HCT116 (cell line): ENCODE results near the gene OR2AG1. TPM values are rescaled to one million over a fixed set of nuclear protein-coding genes. Genes with fewer than 3 reads are reported as not detected.
A peak's percentile ranks its signal among the peaks of the same experiment; 100 is the strongest.

Source experiments
- ATAC-seq: fragments of 200-7000 bp; cut with Tn5 transposase; 2 replicates; pipeline ENCODE4 v1.9.1; 2020; ENCODE audit warnings: mild to moderate bottlenecking, moderate library complexity
- BruUV-seq: library from RNA; stranded (reverse); fragments of 400-500 nt; replicated peaks from 2 replicates; lab custom pipeline; 2021; lab: Mats Ljungman, UMichigan
- CTCF ChIA-PET: fragments of 300-600 bp; sonication (Branson Sonifier 250); formaldehyde crosslinking; loops from one replicate; lab custom pipeline; 2021; ENCODE audit warnings: antibody characterized with exemption; lab: Charles Lee
- POLR2A ChIA-PET: fragments of 300-600, 350-600 bp; sonication (Branson Sonifier 250); formaldehyde crosslinking; loops from one replicate; lab custom pipeline; 2021; ENCODE audit warnings: antibody characterized with exemption; lab: Charles Lee
- RAD21 ChIA-PET, 2 experiments: fragments of 300-600 bp; sonication (Branson Sonifier 250); formaldehyde crosslinking; loops; one replicate each; lab custom pipeline; 2023; ENCODE audit warnings: low total read pairs in 2 of 2; ENCODE audit not compliant: uncharacterized antibody in 2 of 2, unreplicated experiment in 2 of 2, low non-redundant PET in 1 of 2; lab: Charles Lee
- DNase-seq: peaks from one replicate; pipeline ENCODE4 v3.0.0-alpha.2; 2010; ENCODE audit warnings: low read depth, low spot score
- H2AFZ ChIP-seq: fragments of 200-600 bp; shearing (Covaris generic), sonication (generic); 2 replicates; pipeline ENCODE4 v1.6.1; 2017; ENCODE audit warnings: low read depth, mixed run types, mixed read lengths, antibody characterized with exemption, low read length; ENCODE audit not compliant: poor library complexity, severe bottlenecking
- H3K27ac ChIP-seq: 2 replicates; pipeline ENCODE4 v1.5.1; 2012; ENCODE audit warnings: low read depth, low read length
- H3K27me3 ChIP-seq: fragments of 200-600 bp; sonication (generic); 2 replicates; pipeline ENCODE4 v1.6.1; 2016; ENCODE audit warnings: mixed run types, low read length, mixed read lengths; ENCODE audit not compliant: insufficient read depth
- H3K36me3 ChIP-seq, 2 experiments: fragments of 200-500 bp in 1 of 2; fragments of 200-600 bp in 1 of 2; sonication (Bioruptor generic) in 1 of 2; sonication (generic) in 1 of 2; 2 replicates each; pipeline versions ENCODE4 v1.5.1 to v1.6.1; 2014 to 2016; ENCODE audit warnings: low read length in 2 of 2, inconsistent platforms in 1 of 2, mixed read lengths in 1 of 2, mixed run types in 1 of 2; ENCODE audit not compliant: insufficient read depth in 2 of 2, control insufficient read depth in 1 of 2
- H3K4me1 ChIP-seq, 2 experiments: fragments of 200-600 bp in 1 of 2; sonication (generic) in 1 of 2; 2 replicates each; pipeline versions ENCODE4 v1.5.1 to v1.6.1; 2012 to 2017; ENCODE audit warnings: low read length in 2 of 2, inconsistent platforms in 1 of 2, mild to moderate bottlenecking in 1 of 2, mixed read lengths in 1 of 2, mixed run types in 1 of 2, moderate library complexity in 1 of 2; ENCODE audit not compliant: insufficient read depth in 2 of 2, control insufficient read depth in 1 of 2
- H3K4me2 ChIP-seq: fragments of 200-600 bp; sonication (generic); 2 replicates; pipeline ENCODE4 v1.6.1; 2017; ENCODE audit warnings: mixed run types, low read length, mixed read lengths
- H3K4me3 ChIP-seq, 2 experiments: fragments of 200-600 bp in 1 of 2; sonication (generic) in 1 of 2; replicated peaks in 1 of 2; 2 replicates each; pipeline ENCODE4 v1.5.1; 2011 to 2016; ENCODE audit warnings: low read length in 2 of 2, control low read depth in 1 of 2, low read depth in 1 of 2, mild to moderate bottlenecking in 1 of 2, mixed read lengths in 1 of 2, mixed run types in 1 of 2
- H3K79me2 ChIP-seq: fragments of 200-600 bp; sonication (generic); 2 replicates; pipeline ENCODE4 v1.6.1; 2017; ENCODE audit warnings: mild to moderate bottlenecking, mixed run types, low read length, moderate library complexity, mixed read lengths; ENCODE audit not compliant: insufficient read depth
- H3K9ac ChIP-seq: fragments of 200-600 bp; sonication (generic); 2 replicates; pipeline ENCODE4 v1.6.1; 2016; ENCODE audit warnings: low read length, mixed read lengths
- H3K9me2 ChIP-seq: fragments of 200-600 bp; sonication (generic), shearing (Covaris generic); 2 replicates; pipeline ENCODE4 v1.6.1; 2017; ENCODE audit warnings: mixed run types, mild to moderate bottlenecking, moderate library complexity; ENCODE audit not compliant: insufficient read depth
- H3K9me3 ChIP-seq, 2 experiments: fragments of 200-500 bp in 1 of 2; fragments of 200-600 bp in 1 of 2; sonication (Bioruptor generic) in 1 of 2; sonication (generic) in 1 of 2; 2 replicates each; pipeline ENCODE4 v1.6.1; 2014 to 2017; ENCODE audit warnings: low read length in 2 of 2, mixed read lengths in 2 of 2, inconsistent platforms in 1 of 2, low read depth in 1 of 2, mild to moderate bottlenecking in 1 of 2, mixed run types in 1 of 2, moderate library complexity in 1 of 2; ENCODE audit not compliant: control insufficient read depth in 1 of 2, insufficient read depth in 1 of 2
- H4K20me1 ChIP-seq: fragments of 200-600 bp; sonication (generic), shearing (Covaris generic); 2 replicates; pipeline ENCODE4 v1.6.1; 2017; ENCODE audit warnings: mixed run types, mild to moderate bottlenecking, moderate library complexity; ENCODE audit not compliant: insufficient read depth
- CBX3 ChIP-seq: IDR thresholded peaks from 2 replicates; pipeline ENCODE4 v1.6.1; 2012; ENCODE audit warnings: low read depth
- CEBPB ChIP-seq: IDR thresholded peaks from 2 replicates; pipeline ENCODE4 v1.6.1; 2012; ENCODE audit warnings: low read depth
- ELF1 ChIP-seq: IDR thresholded peaks from 2 replicates; pipeline ENCODE4 v1.6.1; 2012; ENCODE audit warnings: low read depth, borderline replicate concordance
- EZH2 ChIP-seq: fragments of 200-600 bp; sonication (generic); IDR thresholded peaks from 2 replicates; pipeline ENCODE4 v1.6.1; 2017; ENCODE audit warnings: antibody characterized with exemption, mixed run types
- JUND ChIP-seq: IDR thresholded peaks from 2 replicates; pipeline ENCODE4 v1.6.1; 2012
- SRF ChIP-seq: IDR thresholded peaks from 2 replicates; pipeline ENCODE4 v1.6.1; 2012; ENCODE audit warnings: low read depth
- intact Hi-C: fragments of 100-400 bp; cut with micrococcal nuclease; formaldehyde crosslinking; loops from 2 replicates; pipeline ENCODE4 v1.10.0; 2022
- total RNA-seq: library from RNA; stranded (reverse); gene quantifications from one replicate; pipeline ENCODE4 v1.2.1, GENCODE V29; 2021; ENCODE audit not compliant: unreplicated experiment
- TF ChIP-seq, protein P1 (sequence below): IDR thresholded peaks from 2 replicates; pipeline ENCODE4 v1.6.1; 2012

Gene OR2AG1
- total RNA-seq, 1 experiment from 2014 or later = not detected

DNA sequence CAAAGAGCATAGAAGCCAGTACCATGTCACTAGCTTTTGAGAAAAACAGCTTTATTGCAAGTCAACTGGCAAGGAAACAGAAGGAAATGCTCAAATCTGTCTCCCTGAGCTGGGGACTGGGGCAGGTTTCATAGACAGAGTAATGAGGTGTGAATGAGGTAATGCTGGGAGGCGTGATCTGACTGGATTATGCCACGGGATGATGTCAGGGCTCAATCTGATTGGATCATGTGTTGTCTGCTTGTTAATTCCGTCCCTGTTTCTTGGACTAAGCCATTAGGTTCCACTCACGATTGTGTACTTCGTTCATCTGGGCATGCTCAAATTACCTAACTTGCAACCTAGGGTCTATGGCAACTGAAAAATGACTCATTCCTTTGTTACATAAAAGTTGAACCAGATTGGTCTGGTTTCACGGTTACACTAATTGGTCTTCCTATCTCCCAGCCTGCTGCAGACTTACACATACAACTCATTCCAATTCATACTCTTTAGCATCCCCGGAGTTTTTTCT, 42.5 kb downstream of the OR2AG1 start:
- H3K27me3 ChIP-seq = no peaks in the 10 kb centered on the region
- no peaks in the 10 kb centered on the region for H3K9me2 ChIP-seq
- 0 out of 2 replicates have a peak, but pooled peaks cover 3% of the 10 kb centered on the region for H4K20me1 ChIP-seq
- ATAC-seq = no peak
- no peak for DNase-seq
- CTCF ChIA-PET = interaction anchor here (1.0 to 1.5 kb wide), 2 partner anchors 13 kb away, joined by 4 to 9 read pairs; no protein-coding TSS in a partner anchor
- TF ChIP-seq ELF1 = no peak
- TF ChIP-seq SRF = no peak
- TF ChIP-seq EZH2 = no peak
- TF ChIP-seq, protein P1, sequence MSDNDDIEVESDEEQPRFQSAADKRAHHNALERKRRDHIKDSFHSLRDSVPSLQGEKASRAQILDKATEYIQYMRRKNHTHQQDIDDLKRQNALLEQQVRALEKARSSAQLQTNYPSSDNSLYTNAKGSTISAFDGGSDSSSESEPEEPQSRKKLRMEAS = no peak
- no peak for TF ChIP-seq JUND
- H3K4me1 ChIP-seq = no peaks in the 10 kb centered on the region
- BruUV-seq = no TSS peak
- intact Hi-C loops = no loop called here
- H3K79me2 ChIP-seq = no peaks in the 10 kb centered on the region
- H3K36me3 ChIP-seq = no peaks in the 10 kb centered on the region
- H3K9ac ChIP-seq = no peak overlapping the region
- POLR2A ChIA-PET = no interaction called here
- RAD21 ChIA-PET = no interaction called here
- H3K27ac ChIP-seq = no peak overlapping the region
- H3K4me2 ChIP-seq = no peak overlapping the region
- no peak overlapping the region for H3K4me3 ChIP-seq
- no peaks in the 10 kb centered on the region for H3K9me3 ChIP-seq
- no peak overlapping the region for H2AFZ ChIP-seq

GRCh38 chr11:6828103-6828502, 45.3 kb downstream of the OR2AG1 start:
- Histone ChIP-seq H3K9me3 (no peaks in the 10 kb centered on the region), H4K20me1 (no peaks in the 10 kb centered on the region), H3K9me2 (no peaks in the 10 kb centered on the region), H3K79me2 (no peaks in the 10 kb centered on the region), H3K4me3 (no peak overlapping the region), H3K27me3 (peaks cover 16% of the 10 kb centered on the region; the same call in 1 of the 2 replicates), H3K27ac (no peak overlapping the region), H3K36me3 (no peaks in the 10 kb centered on the region), H3K4me1 (no peaks in the 10 kb centered on the region), H3K9ac (no peak overlapping the region), H3K4me2 (no peak overlapping the region), H2AFZ (no peak overlapping the region)
- DNase-seq (no peak), ATAC-seq (no peak)
- no TSS peak for BruUV-seq
- POLR2A ChIA-PET = no interaction called here
- RAD21 ChIA-PET = no interaction called here
- intact Hi-C loops = no loop called here
- CTCF ChIA-PET = no interaction called here
- TF ChIP-seq CBX3 = no peak
- TF ChIP-seq CEBPB = peak; percentile 66
